K562 (cell line): Measurements from ENCODE around the gene TFF2. TPM values are rescaled to one million over a fixed set of nuclear protein-coding genes. Genes with fewer than 3 reads are reported as not detected.

Experiments
- ATAC-seq: fragments of 200-7000 bp; cut with Tn5 transposase; 3 replicates; pipeline ENCODE4 v1.9.1; 2020; ENCODE audit warnings: moderate library complexity
- BruUV-seq: library from RNA; stranded (reverse); fragments of 400-500 nt; replicated peaks from 2 replicates; lab custom pipeline; 2021; lab: Mats Ljungman, UMichigan
- CTCF ChIA-PET: fragments of 300-600 bp; formaldehyde crosslinking; extraction: SDS; loops from one replicate; lab custom pipeline; 2021; ENCODE audit warnings: low intra/inter-chr PET ratio; lab: Yijun Ruan, JAX
- POLR2A ChIA-PET: fragments of 300-600, 350-650 bp; sonication (Branson Sonifier 250); formaldehyde crosslinking; extraction: SDS; loops from one replicate; lab custom pipeline; 2021; ENCODE audit warnings: antibody characterized with exemption, inconsistent platforms; lab: Yijun Ruan, JAX
- DNase-seq, 4 experiments: peaks; one replicate each; pipeline versions ENCODE4 v3.0.0 to v3.0.0-alpha.2; 2011 to 2018; ENCODE audit warnings: low spot score in 3 of 4, mixed read lengths in 3 of 4; ENCODE audit errors: extremely low read depth in 1 of 4
- FAIRE-seq: peaks from 2 replicates; lab custom pipeline; 2011; peaks lifted over from hg19 to GRCh38; lab: Jason Lieb, UNC
- H2AFZ ChIP-seq: 2 replicates; pipeline ENCODE4 v1.6.0; 2011; ENCODE audit warnings: low read depth, low read length, control low read depth, inconsistent platforms
- H3K27ac ChIP-seq: fragments of 200-600 bp; 3 replicates; pipeline ENCODE4 v1.8.0; 2011; ENCODE audit warnings: low read depth, mild to moderate bottlenecking, control low read depth, inconsistent platforms, low read length, moderate library complexity, mixed read lengths; ENCODE audit errors: extremely low read depth
- H3K27me3 ChIP-seq, 2 experiments: fragments of 300-600 bp in 1 of 2; 2 replicates in 1 of 2; 3 replicates in 1 of 2; pipeline versions ENCODE4 v1.6.0 to v1.8.0; 2011; ENCODE audit warnings: inconsistent platforms in 2 of 2, low read length in 2 of 2, mild to moderate bottlenecking in 1 of 2, mixed read lengths in 1 of 2, moderate library complexity in 1 of 2; ENCODE audit not compliant: control insufficient read depth in 2 of 2, insufficient read depth in 2 of 2
- H3K36me3 ChIP-seq: fragments of 300-600 bp; 3 replicates; pipeline ENCODE4 v1.8.0; 2011; ENCODE audit warnings: mild to moderate bottlenecking, low read length, inconsistent platforms; ENCODE audit not compliant: control insufficient read depth, insufficient read depth
- H3K4me1 ChIP-seq, 2 experiments: fragments of 200-600 bp in 1 of 2; replicated peaks in 1 of 2; 2 replicates in 1 of 2; 3 replicates in 1 of 2; pipeline versions ENCODE4 v1.5.1 to v1.8.0; 2011; ENCODE audit warnings: inconsistent platforms in 2 of 2, low read length in 2 of 2, mild to moderate bottlenecking in 1 of 2, mixed read lengths in 1 of 2, moderate library complexity in 1 of 2; ENCODE audit not compliant: control insufficient read depth in 2 of 2, insufficient read depth in 2 of 2
- H3K4me2 ChIP-seq: 2 replicates; pipeline ENCODE4 v1.6.1; 2011; ENCODE audit warnings: low read length, control low read depth, inconsistent platforms, mixed read lengths; ENCODE audit not compliant: insufficient read depth
- H3K4me3 ChIP-seq: fragments of 200-600 bp; sonication (generic), shearing (Covaris generic); 2 replicates; pipeline ENCODE4 v1.5.1; 2016; ENCODE audit warnings: control low read depth, inconsistent platforms
- H3K79me2 ChIP-seq: fragments of 200-600 bp; 3 replicates; pipeline ENCODE4 v1.8.0; 2011; ENCODE audit warnings: low read length, inconsistent platforms; ENCODE audit not compliant: control insufficient read depth, insufficient read depth
- H3K9ac ChIP-seq, 2 experiments: 2 replicates each; pipeline versions ENCODE4 v1.6.0 to v1.6.1; 2011; ENCODE audit warnings: low read depth in 2 of 2, low read length in 2 of 2, control low read depth in 1 of 2, inconsistent platforms in 1 of 2, mild to moderate bottlenecking in 1 of 2, mixed read lengths in 1 of 2; ENCODE audit not compliant: insufficient read depth in 1 of 2
- H3K9me1 ChIP-seq: one replicate; pipeline ENCODE4 v1.6.0; 2011; ENCODE audit warnings: inconsistent platforms, mild to moderate bottlenecking, low read length, moderate library complexity; ENCODE audit not compliant: control insufficient read depth, insufficient read depth
- H3K9me3 ChIP-seq: replicated peaks from 2 replicates; pipeline ENCODE4 v1.5.1; 2011; ENCODE audit warnings: low read depth, low read length, inconsistent platforms; ENCODE audit not compliant: control insufficient read depth, insufficient read depth
- H4K20me1 ChIP-seq: replicated peaks from 2 replicates; pipeline ENCODE4 v1.6.1; 2011; ENCODE audit warnings: low read length, inconsistent platforms, mixed read lengths; ENCODE audit not compliant: control insufficient read depth, insufficient read depth
- CCAR2 ChIP-seq: fragments of 200-400 bp; formaldehyde crosslinking; IDR thresholded peaks from 2 replicates; pipeline ENCODE4 v1.6.1; 2017; ENCODE audit warnings: mild to moderate bottlenecking, low read depth, low read length
- HEY1 ChIP-seq: fragments of 250-450 bp; sonication (Bioruptor Pico); IDR thresholded peaks from 2 replicates; pipeline ENCODE4 v1.5.0; 2020; ENCODE audit warnings: mild to moderate bottlenecking, moderate library complexity, borderline replicate concordance
- LEF1 ChIP-seq: fragments of 450-650 bp; IDR thresholded peaks from 2 replicates; pipeline ENCODE4 v1.6.1; 2016; ENCODE audit warnings: mild to moderate bottlenecking
- SP2 ChIP-seq: IDR thresholded peaks from 2 replicates; pipeline ENCODE4 v1.6.1; 2011; ENCODE audit warnings: mild to moderate bottlenecking, low read depth, low read length, moderate library complexity; ENCODE audit not compliant: poor library complexity, severe bottlenecking; ENCODE audit errors: extremely low read depth
- SUPT5H ChIP-seq: fragments of 450-650 bp; IDR thresholded peaks from 2 replicates; pipeline ENCODE4 v1.6.1; 2016
- ZNF146 ChIP-seq: IDR thresholded peaks from one replicate; pipeline ENCODE4 v1.6.1; 2018; ENCODE audit warnings: missing compliant biosample characterization; ENCODE audit not compliant: unreplicated experiment
- WGBS: fragments of 100-300 bp; shearing (Covaris generic); methylation state at CpG from one replicate; pipeline ENCODE4 v1.1.6; 2016; ENCODE audit warnings: low coverage, mixed read lengths; ENCODE audit not compliant: insufficient coverage; ENCODE audit errors: missing lambda C conversion rate; 5-methylcytosine and 5-hydroxymethylcytosine counted together
- in situ Hi-C: fragments of 300-500 bp; cut with MboI; formaldehyde crosslinking; loops from 4 replicates; pipeline ENCODE4 v1.15.0; 2018; ENCODE audit warnings: inconsistent platforms, mixed read lengths
- intact Hi-C: fragments of 100-400 bp; cut with micrococcal nuclease; formaldehyde crosslinking; loops from 2 replicates; pipeline ENCODE4 v1.14.2; 2022
- polyA plus RNA-seq, 8 experiments: library from polyadenylated mRNA; depleted of rRNA in 4 of 8; stranded (reverse) in 5 of 8; unstranded in 3 of 8; fragments of >200 nt; fragmentation: Nextera tagmentation in 2 of 8; fragmentation: Illumina TruSeq in 1 of 8; extraction: Ambion mirVana in 2 of 8; extraction: Trizol in 1 of 8; gene quantifications; 2 replicates each; pipeline versions ENCODE4 v1.2.1 to v1.2.3, GENCODE V29; 2011 to 2014; ENCODE audit warnings: inconsistent platforms in 1 of 8, missing spikeins in 1 of 8
- total RNA-seq, 7 experiments: library from RNA; depleted of rRNA in 6 of 7; stranded (reverse); fragments of >200 nt in 6 of 7; fragmentation: Illumina TruSeq in 2 of 7; extraction: Trizol in 2 of 7; gene quantifications; 2 replicates each; pipeline versions ENCODE4 v1.2.1 to v1.2.3, GENCODE V29; 2011 to 2021; ENCODE audit warnings: low replicate concordance in 1 of 7
- TF ChIP-seq, protein P1 (sequence below): fragments of 250-450 bp; sonication (Bioruptor Pico); IDR thresholded peaks from 2 replicates; pipeline ENCODE4 v1.5.0; 2020; ENCODE audit warnings: mild to moderate bottlenecking

Gene TFF2
- total and polyA plus RNA-seq, 9 of the 15 experiments (the other 6 are each of a cell fraction or from before 2014, with no cell fraction given): not detected

DNA sequence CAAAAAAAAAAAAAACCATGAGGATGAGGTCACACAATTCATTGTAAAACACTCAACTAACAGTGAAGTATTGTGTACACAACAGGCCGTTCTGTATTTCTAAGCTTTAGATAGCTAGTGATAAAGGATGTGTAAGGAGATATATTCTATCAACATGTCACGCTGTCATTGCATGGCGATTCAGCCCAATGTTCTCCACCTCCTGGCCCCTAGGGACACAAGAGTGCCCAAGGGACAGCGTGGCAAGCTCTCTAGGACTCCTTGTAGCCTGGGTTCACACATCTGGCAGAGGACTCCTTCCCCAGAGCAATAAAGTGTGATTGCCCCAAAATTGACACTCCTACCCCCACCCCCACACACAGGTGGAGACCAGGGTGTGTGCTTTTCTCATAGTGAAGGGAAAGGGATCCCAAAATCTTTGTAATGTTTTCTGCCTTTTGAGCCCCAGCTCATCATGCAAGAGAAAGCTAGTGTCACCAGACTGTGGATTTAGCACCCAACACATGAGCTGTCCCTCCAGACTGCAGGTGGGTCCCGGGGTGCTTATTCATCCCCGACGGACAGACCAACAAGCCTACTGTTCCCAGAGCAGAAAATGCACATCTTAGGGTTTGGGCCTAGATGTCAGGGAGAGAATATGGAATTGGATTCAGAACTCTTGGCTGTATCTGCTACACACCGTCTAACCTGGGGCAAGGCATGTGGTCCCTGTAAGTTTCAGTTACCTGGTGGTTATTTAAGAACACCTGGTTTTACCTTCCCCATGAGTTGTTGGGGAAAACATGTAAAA lies 33.6 kb upstream of the TFF2 start:
- Histone ChIP-seq H3K9me3 (no peaks in the 10 kb centered on the region), H3K9ac (no peak overlapping the region), H3K27ac (no peak overlapping the region), H3K79me2 (no peaks in the 10 kb centered on the region), H3K4me1 (peaks cover 10 to 11% of the 10 kb centered on the region in 2 experiments; a peak in 3 of 5 replicates), H3K27me3 (peaks cover 11 to 50% of the 10 kb centered on the region in 2 experiments), H4K20me1 (no peaks in the 10 kb centered on the region), H3K36me3 (no peaks in the 10 kb centered on the region), H2AFZ (no peak overlapping the region), H3K9me1 (no peaks in the 10 kb centered on the region), H3K4me2 (no peak overlapping the region), H3K4me3 (no peak overlapping the region)
- DNase-seq: no peak
- TF ChIP-seq CCAR2 (no peak), HEY1 (CRISPR knock-in tag) (no peak), ZNF146 (CRISPR knock-in tag) (no peak), SUPT5H (no peak), SP2 (peak; percentile 38), LEF1 (no peak)
- TF ChIP-seq, protein P1, sequence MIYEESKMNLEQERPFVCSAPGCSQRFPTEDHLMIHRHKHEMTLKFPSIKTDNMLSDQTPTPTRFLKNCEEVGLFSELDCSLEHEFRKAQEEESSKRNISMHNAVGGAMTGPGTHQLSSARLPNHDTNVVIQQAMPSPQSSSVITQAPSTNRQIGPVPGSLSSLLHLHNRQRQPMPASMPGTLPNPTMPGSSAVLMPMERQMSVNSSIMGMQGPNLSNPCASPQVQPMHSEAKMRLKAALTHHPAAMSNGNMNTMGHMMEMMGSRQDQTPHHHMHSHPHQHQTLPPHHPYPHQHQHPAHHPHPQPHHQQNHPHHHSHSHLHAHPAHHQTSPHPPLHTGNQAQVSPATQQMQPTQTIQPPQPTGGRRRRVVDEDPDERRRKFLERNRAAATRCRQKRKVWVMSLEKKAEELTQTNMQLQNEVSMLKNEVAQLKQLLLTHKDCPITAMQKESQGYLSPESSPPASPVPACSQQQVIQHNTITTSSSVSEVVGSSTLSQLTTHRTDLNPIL (CRISPR knock-in tag): no peak
- in situ Hi-C loops: no loop called here
- CTCF ChIA-PET: no interaction called here
- intact Hi-C loops: no loop called here
- POLR2A ChIA-PET: no interaction called here
- no TSS peak for BruUV-seq
- peak; percentile 23; the same call in 1 of the 3 replicates for ATAC-seq
- no peak for FAIRE-seq
- WGBS: 16% methylated on average over 8 of the region's 8 CpGs
